Stimulated activated memory B cell treated with anti-CD40 and anti-IgM and Interleukin-4, amounts not matched to agents 10 μg/mL and 1 μg/mL and 100 μg/mL, for 72 hours (primary cell): ENCODE data around the gene RAB27B.

Experiments
- ATAC-seq: fragments of 150-1000 bp; cut with Tn5 transposase; 2 replicates; pipeline ENCODE4 v1.10.0; 2021
- H3K27ac Mint-ChIP-seq: one replicate; pipeline ENCODE4 v1.8.0; 2022; ENCODE audit warnings: mild to moderate bottlenecking, mixed read lengths
- H3K27me3 Mint-ChIP-seq: one replicate; pipeline ENCODE4 v1.8.0; 2022; ENCODE audit warnings: mixed read lengths
- H3K36me3 Mint-ChIP-seq: one replicate; pipeline ENCODE4 v1.8.0; 2022; ENCODE audit warnings: mixed read lengths
- H3K4me1 Mint-ChIP-seq: one replicate; pipeline ENCODE4 v1.8.0; 2022; ENCODE audit warnings: mixed read lengths
- H3K4me3 Mint-ChIP-seq: one replicate; pipeline ENCODE4 v1.8.0; 2022; ENCODE audit warnings: mild to moderate bottlenecking, moderate library complexity, mixed read lengths
- H3K9me3 Mint-ChIP-seq: one replicate; pipeline ENCODE4 v1.8.0; 2022; ENCODE audit warnings: mixed read lengths

Gene RAB27B

GRCh38 chr18:54905629-54906028 lies 77.4 kb downstream of the RAB27B start:
- no peaks in the 10 kb centered on the region for H3K9me3 Mint-ChIP-seq
- H3K4me3 Mint-ChIP-seq: no peak overlapping the region
- H3K27ac Mint-ChIP-seq: no peak overlapping the region
- H3K36me3 Mint-ChIP-seq: no peaks in the 10 kb centered on the region
- no peaks in the 10 kb centered on the region for H3K4me1 Mint-ChIP-seq
- ATAC-seq: no peak
- no peaks in the 10 kb centered on the region for H3K27me3 Mint-ChIP-seq

- no peaks in the 10 kb centered on the region for H3K36me3 Mint-ChIP-seq
- no peak for ATAC-seq
- no peaks in the 10 kb centered on the region for H3K4me1 Mint-ChIP-seq
- no peaks in the 10 kb centered on the region for H3K9me3 Mint-ChIP-seq
- H3K27ac Mint-ChIP-seq: no peak overlapping the region
- H3K4me3 Mint-ChIP-seq: no peak overlapping the region
- H3K27me3 Mint-ChIP-seq: no peaks in the 10 kb centered on the region
Observed at GRCh38 chr18:54906331-54907185, 78.3 kb downstream of the RAB27B start.

DNA sequence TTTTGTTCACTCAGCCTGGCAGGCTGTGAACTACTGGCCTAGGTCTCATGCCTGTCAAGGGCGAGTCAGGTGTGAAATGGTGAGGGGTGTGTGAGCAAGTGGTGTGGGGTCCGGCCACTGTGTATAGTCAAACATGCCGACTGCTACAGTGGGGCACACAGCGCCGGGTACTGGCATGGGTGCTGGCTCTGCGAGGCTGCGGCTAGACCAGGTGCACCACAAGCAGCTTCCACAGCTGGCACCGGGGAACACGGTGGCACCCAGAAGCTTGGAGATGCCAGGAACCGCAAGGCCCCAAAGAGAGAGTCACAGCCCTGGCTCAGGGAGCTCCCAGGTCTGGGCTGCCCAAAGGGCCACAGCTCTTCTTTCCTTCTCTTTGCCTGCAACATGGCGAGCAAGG lies 81.3 kb downstream of the RAB27B start:
- Mint-ChIP-seq H3K27me3 (no peaks in the 10 kb centered on the region), H3K4me1 (no peaks in the 10 kb centered on the region), H3K9me3 (peaks cover 3% of the 10 kb centered on the region), H3K36me3 (no peaks in the 10 kb centered on the region), H3K4me3 (no peak overlapping the region), H3K27ac (no peak overlapping the region)
- ATAC-seq: no peak

- no peaks in the 10 kb centered on the region for H3K27me3 Mint-ChIP-seq
- no peak overlapping the region for H3K27ac Mint-ChIP-seq
- H3K9me3 Mint-ChIP-seq: peaks cover 3% of the 10 kb centered on the region
- H3K4me3 Mint-ChIP-seq: no peak overlapping the region
- H3K36me3 Mint-ChIP-seq: no peaks in the 10 kb centered on the region
- ATAC-seq: no peak
- no peaks in the 10 kb centered on the region for H3K4me1 Mint-ChIP-seq
Observed at GRCh38 chr18:54910161-54910919, 82.1 kb downstream of the RAB27B start.

DNA sequence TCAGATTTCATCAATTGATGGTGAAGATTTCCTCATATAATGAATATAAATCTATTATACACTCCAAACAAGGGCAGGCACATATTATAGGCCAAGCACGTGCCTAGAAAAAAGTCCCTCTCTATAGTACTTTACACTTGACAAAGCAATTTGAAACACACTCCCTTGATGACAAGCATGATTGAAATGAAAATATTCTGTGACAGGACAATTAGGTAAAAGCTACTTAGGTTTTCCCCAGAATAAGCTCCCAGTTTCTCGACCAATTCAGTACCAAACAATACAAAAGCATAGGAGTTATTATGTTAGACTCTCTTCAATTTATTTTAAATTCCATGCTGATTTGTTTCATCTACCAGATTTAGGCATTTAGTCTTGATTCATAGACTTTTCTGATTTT lies 83.3 kb downstream of the RAB27B start:
- no peaks in the 10 kb centered on the region for H3K36me3 Mint-ChIP-seq
- no peaks in the 10 kb centered on the region for H3K4me1 Mint-ChIP-seq
- ATAC-seq: no peak
- H3K27ac Mint-ChIP-seq: no peak overlapping the region
- H3K4me3 Mint-ChIP-seq: no peak overlapping the region
- no peaks in the 10 kb centered on the region for H3K27me3 Mint-ChIP-seq
- peaks cover 3% of the 10 kb centered on the region for H3K9me3 Mint-ChIP-seq

GRCh38 chr18:54914816-54915215 lies 86.5 kb downstream of the RAB27B start:
- no peaks in the 10 kb centered on the region for H3K36me3 Mint-ChIP-seq
- H3K4me1 Mint-ChIP-seq: no peaks in the 10 kb centered on the region
- ATAC-seq: no peak
- no peak overlapping the region for H3K4me3 Mint-ChIP-seq
- H3K9me3 Mint-ChIP-seq: peaks cover 3% of the 10 kb centered on the region
- no peak overlapping the region for H3K27ac Mint-ChIP-seq
- no peaks in the 10 kb centered on the region for H3K27me3 Mint-ChIP-seq

DNA sequence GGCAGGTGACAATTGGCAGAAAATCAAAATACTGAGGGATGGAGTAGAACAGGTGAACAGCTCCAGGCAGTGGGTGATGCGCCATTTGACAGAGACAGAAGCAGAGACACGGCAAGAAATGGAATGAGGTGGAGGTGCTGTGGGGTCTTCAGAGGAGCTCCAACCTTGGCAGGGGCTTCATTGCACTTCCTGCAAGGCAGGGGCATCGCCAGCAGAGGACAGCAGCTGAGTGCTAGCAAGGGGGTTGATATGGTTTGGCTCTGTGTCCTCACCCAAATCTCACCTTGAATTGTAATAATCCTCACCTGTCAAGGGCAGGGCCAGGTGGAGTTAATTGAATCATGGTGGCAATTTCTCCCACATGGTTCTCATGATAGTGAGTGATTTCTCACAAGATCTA lies 88.2 kb downstream of the RAB27B start:
- no peaks in the 10 kb centered on the region for H3K36me3 Mint-ChIP-seq
- no peak for ATAC-seq

DNA sequence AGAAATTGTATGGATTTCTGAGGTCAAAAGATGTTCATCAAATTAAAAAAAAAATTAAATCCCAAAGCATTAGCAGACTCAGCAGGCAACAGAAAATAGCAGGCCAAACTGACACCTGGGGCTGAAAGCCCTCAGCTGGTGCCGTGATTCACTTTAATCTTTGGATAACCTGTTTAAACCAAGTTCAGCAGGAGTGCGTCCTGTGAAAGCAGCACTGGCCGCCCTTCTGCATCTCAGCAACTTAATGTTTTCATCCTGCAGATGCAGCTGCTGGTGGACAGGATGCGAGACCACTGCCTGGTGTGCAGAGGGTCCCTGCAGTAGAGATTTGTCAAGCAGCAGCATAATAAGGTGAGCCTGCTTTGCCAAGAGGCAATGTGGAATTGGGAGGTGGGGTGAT lies 89.8 kb downstream of the RAB27B start:
- H3K36me3 Mint-ChIP-seq: no peaks in the 10 kb centered on the region
- H3K4me1 Mint-ChIP-seq: no peaks in the 10 kb centered on the region
- H3K4me3 Mint-ChIP-seq: no peak overlapping the region
- no peak overlapping the region for H3K27ac Mint-ChIP-seq
- no peak for ATAC-seq
- peaks cover 2% of the 10 kb centered on the region for H3K9me3 Mint-ChIP-seq
- no peaks in the 10 kb centered on the region for H3K27me3 Mint-ChIP-seq

More for the DNA sequence above, 88.2 kb downstream of the RAB27B start:
- H3K27me3 Mint-ChIP-seq: no peaks in the 10 kb centered on the region
- no peaks in the 10 kb centered on the region for H3K4me1 Mint-ChIP-seq
- no peak overlapping the region for H3K4me3 Mint-ChIP-seq
- H3K9me3 Mint-ChIP-seq: peaks cover 6% of the 10 kb centered on the region
- no peak overlapping the region for H3K27ac Mint-ChIP-seq

- Mint-ChIP-seq H3K4me1 (no peaks in the 10 kb centered on the region), H3K36me3 (no peaks in the 10 kb centered on the region), H3K27me3 (no peaks in the 10 kb centered on the region), H3K4me3 (no peak overlapping the region), H3K27ac (no peak overlapping the region), H3K9me3 (peaks cover 2% of the 10 kb centered on the region)
- no peak for ATAC-seq
Observed at GRCh38 chr18:54919412-54919811, 91.1 kb downstream of the RAB27B start.

- Mint-ChIP-seq H3K9me3 (peaks cover 2% of the 10 kb centered on the region), H3K36me3 (no peaks in the 10 kb centered on the region), H3K4me3 (no peak overlapping the region), H3K27me3 (no peaks in the 10 kb centered on the region), H3K4me1 (no peaks in the 10 kb centered on the region), H3K27ac (no peak overlapping the region)
- no peak for ATAC-seq
Observed at GRCh38 chr18:54923339-54923956, 95.2 kb downstream of the RAB27B start.

- H3K4me1 Mint-ChIP-seq: no peaks in the 10 kb centered on the region
- ATAC-seq: no peak
- H3K27ac Mint-ChIP-seq: no peak overlapping the region
- H3K9me3 Mint-ChIP-seq: peaks cover 2% of the 10 kb centered on the region
- H3K27me3 Mint-ChIP-seq: no peaks in the 10 kb centered on the region
- H3K4me3 Mint-ChIP-seq: no peak overlapping the region
- no peaks in the 10 kb centered on the region for H3K36me3 Mint-ChIP-seq
Observed at GRCh38 chr18:54924948-54925347, 96.7 kb downstream of the RAB27B start.

DNA sequence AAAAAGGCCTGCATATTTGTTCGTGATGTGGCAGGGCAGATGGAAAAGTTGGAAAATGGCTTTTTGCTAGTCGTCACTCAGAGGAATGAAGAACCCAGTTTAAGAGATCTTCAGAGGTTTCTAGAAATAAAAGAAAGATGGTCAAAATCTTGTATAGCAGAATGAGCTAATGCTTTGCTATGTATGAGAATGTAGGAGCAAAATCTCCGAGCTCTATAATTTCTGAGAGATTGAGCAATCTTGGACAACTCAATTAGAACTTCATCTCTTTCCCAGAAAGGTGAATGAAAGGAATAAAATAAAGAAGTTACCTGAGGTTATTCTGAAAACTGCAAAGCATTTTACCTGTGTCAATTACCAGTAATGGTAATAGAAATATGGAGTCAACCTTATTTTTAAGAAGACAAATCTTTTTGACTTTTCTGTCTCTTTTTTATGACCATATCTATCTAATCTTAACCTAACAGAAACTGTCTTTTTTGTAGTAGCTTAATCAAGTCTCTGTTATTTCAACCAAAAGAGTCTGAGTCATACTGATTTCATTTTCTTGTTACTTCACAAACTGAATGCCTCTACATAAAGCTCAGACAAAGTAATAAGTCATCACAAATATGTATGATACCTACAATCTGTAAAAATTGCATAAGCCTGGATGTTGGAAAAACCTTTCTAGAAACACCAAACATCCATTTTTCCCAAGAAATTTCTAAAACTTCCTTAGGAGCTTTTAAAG lies 98.5 kb downstream of the RAB27B start:
- no peaks in the 10 kb centered on the region for H3K9me3 Mint-ChIP-seq
- no peak for ATAC-seq
- no peak overlapping the region for H3K4me3 Mint-ChIP-seq
- H3K4me1 Mint-ChIP-seq: no peaks in the 10 kb centered on the region
- no peaks in the 10 kb centered on the region for H3K36me3 Mint-ChIP-seq
- no peak overlapping the region for H3K27ac Mint-ChIP-seq
- no peaks in the 10 kb centered on the region for H3K27me3 Mint-ChIP-seq

DNA sequence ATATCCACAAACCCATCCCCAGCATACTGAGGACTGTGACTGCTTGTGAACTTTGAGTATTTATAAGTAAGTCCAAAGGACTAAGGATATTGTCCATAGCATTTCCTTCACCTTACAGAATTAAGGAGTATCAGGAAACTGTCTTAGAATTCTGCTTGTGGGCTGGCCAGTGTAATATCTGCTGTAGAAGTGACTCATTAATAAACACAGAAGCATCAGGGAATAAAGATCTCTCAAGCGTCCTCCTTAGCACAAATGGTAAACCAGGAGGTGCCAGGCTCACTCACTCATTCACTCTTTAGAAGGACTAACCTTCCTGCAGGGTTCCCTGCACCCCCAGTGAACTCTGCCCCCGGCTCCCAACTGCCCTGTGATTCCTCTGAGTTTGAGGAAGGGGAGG lies 100.0 kb downstream of the RAB27B start:
- Mint-ChIP-seq H3K9me3 (no peaks in the 10 kb centered on the region), H3K4me3 (no peak overlapping the region), H3K27me3 (no peaks in the 10 kb centered on the region), H3K27ac (no peak overlapping the region), H3K4me1 (no peaks in the 10 kb centered on the region), H3K36me3 (no peaks in the 10 kb centered on the region)
- ATAC-seq: no peak

DNA sequence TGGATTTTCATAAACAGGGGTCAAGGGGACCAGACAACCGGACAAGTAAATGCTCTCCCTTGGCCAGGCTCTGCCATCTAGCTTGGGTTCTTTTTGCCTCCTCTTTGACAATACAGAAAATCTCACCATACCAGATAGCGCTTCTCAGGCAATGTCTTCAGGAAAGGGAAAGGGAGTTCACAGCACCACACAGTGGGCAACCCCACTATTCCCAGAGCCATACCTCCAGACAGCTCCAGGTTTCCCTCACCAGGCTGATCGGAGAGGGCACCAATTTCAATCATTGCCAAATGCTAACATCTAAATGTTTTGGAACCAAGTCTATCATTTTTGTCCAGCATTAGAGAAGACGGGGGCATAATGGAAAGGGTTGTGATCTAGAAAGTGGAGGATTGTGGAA lies 102.9 kb downstream of the RAB27B start:
- Mint-ChIP-seq H3K4me3 (no peak overlapping the region), H3K9me3 (no peaks in the 10 kb centered on the region), H3K27me3 (no peaks in the 10 kb centered on the region), H3K36me3 (no peaks in the 10 kb centered on the region), H3K27ac (no peak overlapping the region), H3K4me1 (no peaks in the 10 kb centered on the region)
- no peak for ATAC-seq

DNA sequence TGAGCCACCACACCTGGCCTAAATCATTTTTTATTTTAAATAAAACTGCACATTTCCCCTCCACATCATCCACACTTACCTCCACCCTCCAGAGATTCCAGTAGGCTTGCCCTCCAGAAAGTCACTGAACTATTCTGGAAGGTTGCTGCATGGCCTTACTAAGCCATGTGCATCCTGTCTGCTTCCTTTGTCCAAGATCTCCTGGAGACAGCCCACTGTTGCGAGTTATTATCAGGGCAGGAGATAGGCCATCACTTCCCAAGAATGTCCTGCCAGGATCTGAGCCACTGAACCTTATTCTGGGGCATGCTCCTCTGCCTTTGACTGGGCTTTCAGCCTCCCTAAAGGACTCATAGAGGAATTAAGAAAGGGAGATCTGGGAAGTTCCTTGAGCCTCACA lies 104.2 kb downstream of the RAB27B start:
- Mint-ChIP-seq H3K27ac (no peak overlapping the region), H3K4me3 (no peak overlapping the region), H3K4me1 (no peaks in the 10 kb centered on the region), H3K36me3 (no peaks in the 10 kb centered on the region), H3K9me3 (no peaks in the 10 kb centered on the region), H3K27me3 (no peaks in the 10 kb centered on the region)
- no peak for ATAC-seq
